Measurements from ENCODE around the gene AMER3. TPM values are rescaled to one million over a fixed set of nuclear protein-coding genes. Genes with fewer than 3 reads are reported as not detected.

Gene AMER3
- total and polyA plus RNA-seq, 4 donors: not detected

DNA sequence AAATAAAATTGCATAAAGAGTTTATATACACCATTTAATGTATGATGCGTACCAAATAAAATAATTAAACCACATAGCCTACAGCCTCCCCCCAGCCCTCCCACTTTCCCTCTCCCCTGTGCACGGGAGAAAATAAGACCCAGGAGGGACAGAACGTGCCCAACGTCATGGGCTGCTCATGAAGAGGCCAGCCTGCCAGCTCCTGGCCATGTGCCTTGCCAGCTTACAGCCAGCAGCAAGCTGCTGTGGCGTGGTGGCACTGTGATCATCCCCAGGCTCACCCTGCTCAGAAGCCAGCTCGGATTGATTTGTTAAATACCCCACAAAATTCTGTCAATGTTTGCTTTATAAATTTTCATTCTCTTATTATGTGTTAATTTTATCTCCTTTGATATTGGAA is 18.9 kb upstream of the AMER3 start:
- H3K9me3 ChIP-seq (ENCODE audit: control insufficient read depth in 4 of 4, low read length in 3 of 4): peaks cover 2 to 4% (median 2%) of the 10 kb centered on the region in 4 donors
- peaks cover 0 to 4% (median 0%) of the 10 kb centered on the region in 4 donors for H3K27me3 ChIP-seq (ENCODE audit: control insufficient read depth in 4 of 4, insufficient read depth in 4 of 4, low read length in 3 of 4)
- TF ChIP-seq FOXA1 (IDR thresholded peaks at IDR 0.05) (no peak), YY1 (IDR thresholded peaks at IDR 0.05) (no peak), RAD21 (IDR thresholded peaks at IDR 0.05) (no peak), EGR1 (IDR thresholded peaks at IDR 0.05; ENCODE audit: low read depth in 2 of 2) (no peak), RXRA (IDR thresholded peaks at IDR 0.05) (no peak), SP1 (IDR thresholded peaks at IDR 0.05) (no peak), JUND (IDR thresholded peaks at IDR 0.05) (no peak), TAF1 (conservative IDR thresholded peaks at IDR 0.05) (no peak)
- TF ChIP-seq, protein P1, sequence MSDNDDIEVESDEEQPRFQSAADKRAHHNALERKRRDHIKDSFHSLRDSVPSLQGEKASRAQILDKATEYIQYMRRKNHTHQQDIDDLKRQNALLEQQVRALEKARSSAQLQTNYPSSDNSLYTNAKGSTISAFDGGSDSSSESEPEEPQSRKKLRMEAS (IDR thresholded peaks at IDR 0.05): no peak
- TF ChIP-seq, protein P2, sequence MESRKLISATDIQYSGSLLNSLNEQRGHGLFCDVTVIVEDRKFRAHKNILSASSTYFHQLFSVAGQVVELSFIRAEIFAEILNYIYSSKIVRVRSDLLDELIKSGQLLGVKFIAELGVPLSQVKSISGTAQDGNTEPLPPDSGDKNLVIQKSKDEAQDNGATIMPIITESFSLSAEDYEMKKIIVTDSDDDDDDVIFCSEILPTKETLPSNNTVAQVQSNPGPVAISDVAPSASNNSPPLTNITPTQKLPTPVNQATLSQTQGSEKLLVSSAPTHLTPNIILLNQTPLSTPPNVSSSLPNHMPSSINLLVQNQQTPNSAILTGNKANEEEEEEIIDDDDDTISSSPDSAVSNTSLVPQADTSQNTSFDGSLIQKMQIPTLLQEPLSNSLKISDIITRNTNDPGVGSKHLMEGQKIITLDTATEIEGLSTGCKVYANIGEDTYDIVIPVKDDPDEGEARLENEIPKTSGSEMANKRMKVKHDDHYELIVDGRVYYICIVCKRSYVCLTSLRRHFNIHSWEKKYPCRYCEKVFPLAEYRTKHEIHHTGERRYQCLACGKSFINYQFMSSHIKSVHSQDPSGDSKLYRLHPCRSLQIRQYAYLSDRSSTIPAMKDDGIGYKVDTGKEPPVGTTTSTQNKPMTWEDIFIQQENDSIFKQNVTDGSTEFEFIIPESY (IDR thresholded peaks at IDR 0.05): no peak
- TF ChIP-seq, protein P3, sequence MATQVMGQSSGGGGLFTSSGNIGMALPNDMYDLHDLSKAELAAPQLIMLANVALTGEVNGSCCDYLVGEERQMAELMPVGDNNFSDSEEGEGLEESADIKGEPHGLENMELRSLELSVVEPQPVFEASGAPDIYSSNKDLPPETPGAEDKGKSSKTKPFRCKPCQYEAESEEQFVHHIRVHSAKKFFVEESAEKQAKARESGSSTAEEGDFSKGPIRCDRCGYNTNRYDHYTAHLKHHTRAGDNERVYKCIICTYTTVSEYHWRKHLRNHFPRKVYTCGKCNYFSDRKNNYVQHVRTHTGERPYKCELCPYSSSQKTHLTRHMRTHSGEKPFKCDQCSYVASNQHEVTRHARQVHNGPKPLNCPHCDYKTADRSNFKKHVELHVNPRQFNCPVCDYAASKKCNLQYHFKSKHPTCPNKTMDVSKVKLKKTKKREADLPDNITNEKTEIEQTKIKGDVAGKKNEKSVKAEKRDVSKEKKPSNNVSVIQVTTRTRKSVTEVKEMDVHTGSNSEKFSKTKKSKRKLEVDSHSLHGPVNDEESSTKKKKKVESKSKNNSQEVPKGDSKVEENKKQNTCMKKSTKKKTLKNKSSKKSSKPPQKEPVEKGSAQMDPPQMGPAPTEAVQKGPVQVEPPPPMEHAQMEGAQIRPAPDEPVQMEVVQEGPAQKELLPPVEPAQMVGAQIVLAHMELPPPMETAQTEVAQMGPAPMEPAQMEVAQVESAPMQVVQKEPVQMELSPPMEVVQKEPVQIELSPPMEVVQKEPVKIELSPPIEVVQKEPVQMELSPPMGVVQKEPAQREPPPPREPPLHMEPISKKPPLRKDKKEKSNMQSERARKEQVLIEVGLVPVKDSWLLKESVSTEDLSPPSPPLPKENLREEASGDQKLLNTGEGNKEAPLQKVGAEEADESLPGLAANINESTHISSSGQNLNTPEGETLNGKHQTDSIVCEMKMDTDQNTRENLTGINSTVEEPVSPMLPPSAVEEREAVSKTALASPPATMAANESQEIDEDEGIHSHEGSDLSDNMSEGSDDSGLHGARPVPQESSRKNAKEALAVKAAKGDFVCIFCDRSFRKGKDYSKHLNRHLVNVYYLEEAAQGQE (IDR thresholded peaks at IDR 0.05): no peak
- TF ChIP-seq, protein P4, sequence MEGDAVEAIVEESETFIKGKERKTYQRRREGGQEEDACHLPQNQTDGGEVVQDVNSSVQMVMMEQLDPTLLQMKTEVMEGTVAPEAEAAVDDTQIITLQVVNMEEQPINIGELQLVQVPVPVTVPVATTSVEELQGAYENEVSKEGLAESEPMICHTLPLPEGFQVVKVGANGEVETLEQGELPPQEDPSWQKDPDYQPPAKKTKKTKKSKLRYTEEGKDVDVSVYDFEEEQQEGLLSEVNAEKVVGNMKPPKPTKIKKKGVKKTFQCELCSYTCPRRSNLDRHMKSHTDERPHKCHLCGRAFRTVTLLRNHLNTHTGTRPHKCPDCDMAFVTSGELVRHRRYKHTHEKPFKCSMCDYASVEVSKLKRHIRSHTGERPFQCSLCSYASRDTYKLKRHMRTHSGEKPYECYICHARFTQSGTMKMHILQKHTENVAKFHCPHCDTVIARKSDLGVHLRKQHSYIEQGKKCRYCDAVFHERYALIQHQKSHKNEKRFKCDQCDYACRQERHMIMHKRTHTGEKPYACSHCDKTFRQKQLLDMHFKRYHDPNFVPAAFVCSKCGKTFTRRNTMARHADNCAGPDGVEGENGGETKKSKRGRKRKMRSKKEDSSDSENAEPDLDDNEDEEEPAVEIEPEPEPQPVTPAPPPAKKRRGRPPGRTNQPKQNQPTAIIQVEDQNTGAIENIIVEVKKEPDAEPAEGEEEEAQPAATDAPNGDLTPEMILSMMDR (IDR thresholded peaks at IDR 0.05; ENCODE audit: low read depth, low read length, missing input control): no peak
- no peak overlapping the region for H3K27ac ChIP-seq (ENCODE audit: low read depth in 1 of 2, low read length in 2 of 2)
- H3K36me3 ChIP-seq (ENCODE audit: control insufficient read depth in 4 of 4, insufficient read depth in 3 of 4, low read depth in 1 of 4, low read length in 3 of 4): no peaks in the 10 kb centered on the region
- no peak overlapping the region for H3K4me3 ChIP-seq (ENCODE audit: low read depth in 1 of 3, low read length in 3 of 3)
- DNase-seq (ENCODE audit: low spot score): no peak
- no peak overlapping the region for H3K9ac ChIP-seq (ENCODE audit: low read depth in 1 of 2, low read length in 2 of 2)
- WGBS: 71% methylated on average over 6 of the region's 6 CpGs
- H3K4me1 ChIP-seq (ENCODE audit: control insufficient read depth in 4 of 4, insufficient read depth in 4 of 4, low read length in 3 of 4): no peaks in the 10 kb centered on the region

DNA sequence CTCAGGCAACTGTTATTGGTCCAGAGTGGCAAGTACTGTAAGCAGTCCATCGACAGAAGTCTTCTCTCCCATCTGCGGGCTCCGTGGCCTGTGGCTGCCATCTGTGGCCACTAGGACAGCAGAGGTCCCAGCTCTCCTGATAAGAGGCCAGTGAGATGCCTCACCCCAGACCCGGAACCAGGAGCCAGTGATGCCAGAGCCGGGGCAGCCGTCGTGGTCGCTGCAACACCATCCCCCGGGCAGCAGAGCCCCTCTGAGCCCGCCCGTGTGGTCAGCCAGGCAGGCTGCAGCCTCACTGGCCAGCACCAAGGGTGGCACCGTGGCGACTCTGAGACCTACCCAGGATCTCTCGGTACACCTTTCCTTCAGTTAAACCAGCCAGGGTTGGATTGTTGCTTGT is 17.7 kb upstream of the AMER3 start:
- H3K4me1 ChIP-seq (ENCODE audit: control insufficient read depth in 4 of 4, insufficient read depth in 4 of 4, low read length in 3 of 4): no peaks in the 10 kb centered on the region
- H3K27me3 ChIP-seq (ENCODE audit: control insufficient read depth in 4 of 4, insufficient read depth in 4 of 4, low read length in 3 of 4): peaks cover 0 to 4% (median 0%) of the 10 kb centered on the region in 4 donors
- H3K9me3 ChIP-seq (ENCODE audit: control insufficient read depth in 4 of 4, low read length in 3 of 4): peaks cover 2 to 4% (median 2%) of the 10 kb centered on the region in 4 donors
- 89% methylated on average over 14 of the region's 14 CpGs for WGBS
- no peak for DNase-seq (ENCODE audit: low spot score)
- no peaks in the 10 kb centered on the region for H3K36me3 ChIP-seq (ENCODE audit: control insufficient read depth in 4 of 4, insufficient read depth in 3 of 4, low read depth in 1 of 4, low read length in 3 of 4)
- H3K27ac ChIP-seq (ENCODE audit: low read depth in 1 of 2, low read length in 2 of 2): no peak overlapping the region
- no peak overlapping the region for H3K4me3 ChIP-seq (ENCODE audit: low read depth in 1 of 3, low read length in 3 of 3)
- no peak overlapping the region for H3K9ac ChIP-seq (ENCODE audit: low read depth in 1 of 2, low read length in 2 of 2)
- TF ChIP-seq, protein P3 (IDR thresholded peaks at IDR 0.05): no peak
- TF ChIP-seq RXRA (IDR thresholded peaks at IDR 0.05) (no peak), RAD21 (IDR thresholded peaks at IDR 0.05) (no peak), NR2F2 (IDR thresholded peaks at IDR 0.05) (no peak), JUND (IDR thresholded peaks at IDR 0.05) (no peak), HNF4G (IDR thresholded peaks at IDR 0.05) (no peak), SP1 (IDR thresholded peaks at IDR 0.05) (no peak), GABPA (IDR thresholded peaks at IDR 0.05 in 1 of 2, conservative IDR thresholded peaks at IDR 0.05 in 1 of 2) (no peak), EGR1 (IDR thresholded peaks at IDR 0.05; ENCODE audit: low read depth in 2 of 2) (no peak), HNF4A (conservative IDR thresholded peaks at IDR 0.05) (no peak)
- TF ChIP-seq, protein P1 (IDR thresholded peaks at IDR 0.05): no peak
- TF ChIP-seq, protein P4 (IDR thresholded peaks at IDR 0.05; ENCODE audit: low read depth, low read length, missing input control): no peak
- TF ChIP-seq, protein P5, sequence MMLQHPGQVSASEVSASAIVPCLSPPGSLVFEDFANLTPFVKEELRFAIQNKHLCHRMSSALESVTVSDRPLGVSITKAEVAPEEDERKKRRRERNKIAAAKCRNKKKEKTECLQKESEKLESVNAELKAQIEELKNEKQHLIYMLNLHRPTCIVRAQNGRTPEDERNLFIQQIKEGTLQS (IDR thresholded peaks at IDR 0.05): no peak

Measured in liver (tissue), 9 donors.